GM12878 (cell line): ENCODE data around the gene CEP120. TPM values are rescaled to one million over a fixed set of nuclear protein-coding genes. Genes with fewer than 3 reads are reported as not detected.

Experiments used
- ATAC-seq: fragments of 200-7000 bp; cut with Tn5 transposase; 3 replicates; pipeline ENCODE4 v1.9.1; 2020; ENCODE audit warnings: mild to moderate bottlenecking, moderate library complexity
- BruUV-seq: library from RNA; stranded (reverse); fragments of 400-500 nt; replicated peaks from 2 replicates; lab custom pipeline; 2021; lab: Mats Ljungman, UMichigan
- CTCF ChIA-PET: fragments of 300-600 bp; sonication (Branson Sonifier 250); formaldehyde crosslinking; extraction: SDS; loops from one replicate; lab custom pipeline; 2021; ENCODE audit warnings: inconsistent platforms; lab: Yijun Ruan, JAX
- POLR2A ChIA-PET: fragments of 350-600 bp; formaldehyde crosslinking; extraction: SDS; loops from one replicate; lab custom pipeline; 2021; ENCODE audit warnings: inconsistent platforms; lab: Charles Lee
- RAD21 ChIA-PET: fragments of 300-600 bp; sonication (Branson Sonifier 250); formaldehyde crosslinking; loops from one replicate; lab custom pipeline; 2023; ENCODE audit warnings: antibody characterized with exemption; ENCODE audit not compliant: unreplicated experiment; lab: Charles Lee
- SMC1A ChIA-PET: fragments of 300-600 bp; sonication (Branson Sonifier 250); formaldehyde crosslinking; loops from one replicate; lab custom pipeline; 2023; ENCODE audit not compliant: unreplicated experiment, uncharacterized antibody; lab: Charles Lee
- DNase-seq: peaks from one replicate; pipeline ENCODE4 v3.0.0-alpha.2; 2011; ENCODE audit warnings: low read depth, low spot score
- FAIRE-seq: peaks from 3 replicates; lab custom pipeline; 2011; peaks lifted over from hg19 to GRCh38; lab: Jason Lieb, UNC
- H2AFZ ChIP-seq: 2 replicates; pipeline ENCODE4 v1.6.0; 2011; ENCODE audit warnings: low read depth, low read length, control low read depth; ENCODE audit not compliant: control insufficient read depth
- H3K27ac ChIP-seq: 2 replicates; pipeline ENCODE4 v1.5.1; 2011; ENCODE audit warnings: control low read depth; ENCODE audit not compliant: control insufficient read depth, insufficient read depth
- H3K27me3 ChIP-seq, 2 experiments: replicated peaks in 1 of 2; 2 replicates each; pipeline versions ENCODE4 v1.6.0 to v1.6.1; 2011; ENCODE audit warnings: low read length in 1 of 2; ENCODE audit not compliant: control insufficient read depth in 2 of 2, insufficient read depth in 2 of 2
- H3K36me3 ChIP-seq, 2 experiments: 2 replicates each; pipeline ENCODE4 v1.5.1; 2011; ENCODE audit warnings: low read length in 1 of 2; ENCODE audit not compliant: control insufficient read depth in 2 of 2, insufficient read depth in 2 of 2
- H3K4me1 ChIP-seq: 2 replicates; pipeline ENCODE4 v1.6.1; 2011; ENCODE audit warnings: mild to moderate bottlenecking, low read length, moderate library complexity, mixed read lengths; ENCODE audit not compliant: control insufficient read depth, insufficient read depth
- H3K4me2 ChIP-seq: 2 replicates; pipeline ENCODE4 v1.6.0; 2011; ENCODE audit warnings: control low read depth; ENCODE audit not compliant: control insufficient read depth, insufficient read depth
- H3K4me3 ChIP-seq: fragments of 200-600 bp; sonication (generic); 2 replicates; pipeline ENCODE4 v1.5.1; 2016
- H3K79me2 ChIP-seq: 2 replicates; pipeline ENCODE4 v1.6.0; 2011; ENCODE audit warnings: low read length; ENCODE audit not compliant: control insufficient read depth, insufficient read depth
- H3K9ac ChIP-seq: 2 replicates; pipeline ENCODE4 v1.8.0; 2011; ENCODE audit warnings: low read length, control low read depth, mixed read lengths; ENCODE audit not compliant: control insufficient read depth, insufficient read depth
- H3K9me3 ChIP-seq: replicated peaks from 3 replicates; pipeline ENCODE4 v1.5.1; 2011; ENCODE audit warnings: mild to moderate bottlenecking, low read length; ENCODE audit not compliant: control insufficient read depth, insufficient read depth
- H4K20me1 ChIP-seq: 2 replicates; pipeline ENCODE4 v1.6.0; 2011; ENCODE audit not compliant: control insufficient read depth, insufficient read depth
- CHD4 ChIP-seq: fragments of 200-600 bp; sonication (generic); IDR thresholded peaks from 2 replicates; pipeline ENCODE4 v1.6.1; 2016; ENCODE audit warnings: mild to moderate bottlenecking
- ETV6 ChIP-seq, 2 experiments: fragments of 450-650 bp in 1 of 2; IDR thresholded peaks in 1 of 2; conservative IDR thresholded peaks in 1 of 2; 2 replicates each; pipeline ENCODE4 v1.6.1; 2014; ENCODE audit warnings: antibody characterized with exemption in 1 of 2, borderline replicate concordance in 1 of 2, low read depth in 1 of 2, mild to moderate bottlenecking in 1 of 2, moderate library complexity in 1 of 2
- FOS ChIP-seq: IDR thresholded peaks from 3 replicates; pipeline ENCODE4 v1.6.1; 2011; ENCODE audit warnings: borderline replicate concordance; ENCODE audit not compliant: insufficient read length; ENCODE audit errors: extremely low read depth
- HDAC2 ChIP-seq: fragments of 200-600 bp; sonication (generic); IDR thresholded peaks from 2 replicates; pipeline ENCODE4 v1.6.1; 2017
- HDGF ChIP-seq: fragments of 450-650 bp; IDR thresholded peaks from 2 replicates; pipeline ENCODE4 v1.6.1; 2016; ENCODE audit warnings: antibody characterized with exemption
- IKZF1 ChIP-seq: fragments of 450-650 bp; conservative IDR thresholded peaks from 2 replicates; pipeline ENCODE4 v1.6.1; 2017; ENCODE audit warnings: antibody characterized with exemption, mild to moderate bottlenecking
- NRF1 ChIP-seq: conservative IDR thresholded peaks from 2 replicates; pipeline ENCODE4 v1.6.1; 2011; ENCODE audit warnings: mild to moderate bottlenecking, low read depth, low read length, improper control_type of control experiment
- PML ChIP-seq: IDR thresholded peaks from 2 replicates; pipeline ENCODE4 v1.6.1; 2012; ENCODE audit warnings: low read length, inconsistent platforms
- POLR2A ChIP-seq: IDR thresholded peaks from 2 replicates; pipeline ENCODE4 v1.6.1; 2011; ENCODE audit warnings: low read depth, mild to moderate bottlenecking, low read length
- RAD51 ChIP-seq: fragments of 450-650 bp; IDR thresholded peaks from 2 replicates; pipeline ENCODE4 v1.6.1; 2016; ENCODE audit warnings: moderate library complexity, mild to moderate bottlenecking, inconsistent platforms
- SIX5 ChIP-seq: IDR thresholded peaks from 2 replicates; pipeline ENCODE4 v1.6.1; 2011; ENCODE audit warnings: mild to moderate bottlenecking, low read depth, low read length, moderate library complexity; ENCODE audit not compliant: severe bottlenecking
- TCF12 ChIP-seq: IDR thresholded peaks from 2 replicates; pipeline ENCODE4 v1.6.1; 2011; ENCODE audit warnings: low read depth, mild to moderate bottlenecking, low read length
- TCF7 ChIP-seq: IDR thresholded peaks from 2 replicates; pipeline ENCODE4 v1.6.1; 2014; ENCODE audit warnings: antibody characterized with exemption, borderline replicate concordance
- ZNF274 ChIP-seq: IDR thresholded peaks from one replicate; pipeline ENCODE4 v1.8.0; 2011; ENCODE audit not compliant: insufficient read length, insufficient read depth
- WGBS: methylation state at CpG from one replicate; pipeline ENCODE4 v1.1.6; 2016; ENCODE audit warnings: low lambda C conversion rate; ENCODE audit not compliant: insufficient replicate concordance, insufficient coverage; ENCODE audit errors: missing lambda C conversion rate; 5-methylcytosine and 5-hydroxymethylcytosine counted together
- in situ Hi-C: fragments of 300-500 bp; cut with MboI; formaldehyde crosslinking; loops from 9 replicates; pipeline ENCODE4 v1.14.3; 2018; ENCODE audit warnings: mixed read lengths
- intact Hi-C: fragments of 100-400 bp; cut with micrococcal nuclease; formaldehyde crosslinking; loops from one replicate; pipeline ENCODE4 v1.14.2; 2022; ENCODE audit not compliant: unreplicated experiment
- polyA plus RNA-seq, 11 experiments: library from polyadenylated mRNA; depleted of rRNA in 4 of 11; unstranded in 6 of 11; stranded (reverse) in 5 of 11; fragments of >200 nt; fragmentation: Nextera tagmentation in 4 of 11; fragmentation: Illumina TruSeq in 1 of 11; extraction: Ambion mirVana in 4 of 11; extraction: Trizol in 1 of 11; gene quantifications; 1 replicate in 1 of 11; 2 replicates in 10 of 11; pipeline versions ENCODE4 v1.2.1 to v1.2.3, GENCODE V29; 2011 to 2016; ENCODE audit warnings: inconsistent platforms in 2 of 11, missing spikeins in 2 of 11, low read depth in 1 of 11
- total RNA-seq, 4 experiments: library from RNA; depleted of rRNA in 3 of 4; stranded (reverse); fragments of >200 nt in 3 of 4; fragmentation: Illumina TruSeq in 1 of 4; extraction: Trizol in 1 of 4; gene quantifications; 2 replicates each; pipeline versions ENCODE4 v1.2.1 to v1.2.3, GENCODE V29; 2013 to 2021
- TF ChIP-seq, protein P1 (sequence below): fragments of 150-350 bp; IDR thresholded peaks from 2 replicates; pipeline ENCODE4 v1.6.1; 2016; ENCODE audit warnings: low read depth, low read length
- TF ChIP-seq, protein P2 (sequence below): fragments of 450-650 bp; IDR thresholded peaks from 2 replicates; pipeline ENCODE4 v1.6.1; 2016; ENCODE audit warnings: mild to moderate bottlenecking

The CEP120 gene
- total and polyA plus RNA-seq, 10 of the 15 experiments (the other 5 are each of a cell fraction or from before 2014, with no cell fraction given) = 4.1 to 23.0 (median 13.1) TPM

DNA sequence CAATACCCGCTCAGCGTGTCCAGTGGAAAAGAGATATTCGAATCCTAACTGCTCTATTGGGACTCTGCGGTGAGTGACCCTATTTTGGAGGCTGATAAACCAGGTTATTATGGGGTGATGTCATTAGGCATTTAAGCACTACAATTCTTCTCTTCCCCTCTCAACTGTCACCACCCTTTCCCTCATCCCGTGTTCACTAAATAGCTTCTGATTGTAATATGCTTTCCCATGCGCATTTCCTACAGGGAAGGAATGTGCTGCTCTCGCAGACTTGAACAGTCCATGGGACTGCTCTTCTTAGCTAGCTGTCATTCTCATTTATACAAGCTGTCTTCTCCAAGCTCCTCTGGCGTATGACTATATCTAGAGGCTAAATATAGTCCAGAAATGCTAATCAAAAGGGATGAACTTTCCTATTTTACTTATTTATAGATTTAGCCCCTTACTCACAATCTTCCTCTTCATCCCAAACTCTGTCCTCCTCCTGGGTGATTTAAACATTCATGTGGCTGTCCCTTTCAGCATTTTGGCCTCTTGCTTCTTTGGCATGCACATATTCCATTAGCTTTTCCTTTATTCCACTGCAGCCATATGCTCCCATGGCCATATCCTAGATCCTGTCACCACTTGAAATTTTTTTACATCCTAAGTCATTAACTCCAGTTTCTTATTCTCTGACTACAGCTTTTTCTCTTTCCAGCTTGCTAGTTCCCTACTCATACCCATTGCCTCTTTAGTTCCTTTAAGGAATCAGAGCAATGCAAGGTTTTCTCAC, 49.1 kb upstream of the CEP120 start:
- Histone ChIP-seq H2AFZ (no peak overlapping the region), H3K4me1 (no peaks in the 10 kb centered on the region), H3K27ac (no peak overlapping the region), H3K36me3 (no peaks in the 10 kb centered on the region), H3K9me3 (no peaks in the 10 kb centered on the region; the same call in 2 of the 3 replicates), H3K27me3 (no peaks in the 10 kb centered on the region; a peak in 1 of 4 replicates), H3K9ac (no peak overlapping the region), H3K79me2 (no peaks in the 10 kb centered on the region), H4K20me1 (no peaks in the 10 kb centered on the region), H3K4me3 (no peak overlapping the region), H3K4me2 (no peak overlapping the region)
- WGBS = 78% methylated on average over 8 of the region's 8 CpGs
- RAD21 ChIA-PET = no interaction called here
- CTCF ChIA-PET = no interaction called here
- ATAC-seq = no peak
- TF ChIP-seq, protein P1, sequence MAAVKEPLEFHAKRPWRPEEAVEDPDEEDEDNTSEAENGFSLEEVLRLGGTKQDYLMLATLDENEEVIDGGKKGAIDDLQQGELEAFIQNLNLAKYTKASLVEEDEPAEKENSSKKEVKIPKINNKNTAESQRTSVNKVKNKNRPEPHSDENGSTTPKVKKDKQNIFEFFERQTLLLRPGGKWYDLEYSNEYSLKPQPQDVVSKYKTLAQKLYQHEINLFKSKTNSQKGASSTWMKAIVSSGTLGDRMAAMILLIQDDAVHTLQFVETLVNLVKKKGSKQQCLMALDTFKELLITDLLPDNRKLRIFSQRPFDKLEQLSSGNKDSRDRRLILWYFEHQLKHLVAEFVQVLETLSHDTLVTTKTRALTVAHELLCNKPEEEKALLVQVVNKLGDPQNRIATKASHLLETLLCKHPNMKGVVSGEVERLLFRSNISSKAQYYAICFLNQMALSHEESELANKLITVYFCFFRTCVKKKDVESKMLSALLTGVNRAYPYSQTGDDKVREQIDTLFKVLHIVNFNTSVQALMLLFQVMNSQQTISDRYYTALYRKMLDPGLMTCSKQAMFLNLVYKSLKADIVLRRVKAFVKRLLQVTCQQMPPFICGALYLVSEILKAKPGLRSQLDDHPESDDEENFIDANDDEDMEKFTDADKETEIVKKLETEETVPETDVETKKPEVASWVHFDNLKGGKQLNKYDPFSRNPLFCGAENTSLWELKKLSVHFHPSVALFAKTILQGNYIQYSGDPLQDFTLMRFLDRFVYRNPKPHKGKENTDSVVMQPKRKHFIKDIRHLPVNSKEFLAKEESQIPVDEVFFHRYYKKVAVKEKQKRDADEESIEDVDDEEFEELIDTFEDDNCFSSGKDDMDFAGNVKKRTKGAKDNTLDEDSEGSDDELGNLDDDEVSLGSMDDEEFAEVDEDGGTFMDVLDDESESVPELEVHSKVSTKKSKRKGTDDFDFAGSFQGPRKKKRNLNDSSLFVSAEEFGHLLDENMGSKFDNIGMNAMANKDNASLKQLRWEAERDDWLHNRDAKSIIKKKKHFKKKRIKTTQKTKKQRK = no peak
- TF ChIP-seq IKZF1 (no peak), TCF12 (no peak), TCF7 (no peak), PML (no peak), FOS (no peak), HDGF (no peak), NRF1 (no peak), RAD51 (no peak), CHD4 (no peak), POLR2A (no peak), ETV6 (conservative IDR thresholded peaks at IDR 0.05 in 1 of 2, IDR thresholded peaks at IDR 0.05 in 1 of 2; ENCODE audit: borderline replicate concordance in 1 of 2, low read depth in 1 of 2) (no peak), SIX5 (no peak), ZNF274 (no peak), HDAC2 (no peak)
- TF ChIP-seq, protein P2, sequence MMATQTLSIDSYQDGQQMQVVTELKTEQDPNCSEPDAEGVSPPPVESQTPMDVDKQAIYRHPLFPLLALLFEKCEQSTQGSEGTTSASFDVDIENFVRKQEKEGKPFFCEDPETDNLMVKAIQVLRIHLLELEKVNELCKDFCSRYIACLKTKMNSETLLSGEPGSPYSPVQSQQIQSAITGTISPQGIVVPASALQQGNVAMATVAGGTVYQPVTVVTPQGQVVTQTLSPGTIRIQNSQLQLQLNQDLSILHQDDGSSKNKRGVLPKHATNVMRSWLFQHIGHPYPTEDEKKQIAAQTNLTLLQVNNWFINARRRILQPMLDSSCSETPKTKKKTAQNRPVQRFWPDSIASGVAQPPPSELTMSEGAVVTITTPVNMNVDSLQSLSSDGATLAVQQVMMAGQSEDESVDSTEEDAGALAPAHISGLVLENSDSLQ = no peak
- DNase-seq = no peak
- in situ Hi-C loops (no loop called here), intact Hi-C loops (no loop called here)
- no peak for FAIRE-seq
- SMC1A ChIA-PET = interaction anchor here (0.6 to 1.4 kb wide), 2 partner anchors 33 to 266 kb away, joined by 4 read pairs; no protein-coding TSS in a partner anchor
- no TSS peak for BruUV-seq
- POLR2A ChIA-PET = no interaction called here
